ENCODE measurements around the gene CRIP2.

DNA sequence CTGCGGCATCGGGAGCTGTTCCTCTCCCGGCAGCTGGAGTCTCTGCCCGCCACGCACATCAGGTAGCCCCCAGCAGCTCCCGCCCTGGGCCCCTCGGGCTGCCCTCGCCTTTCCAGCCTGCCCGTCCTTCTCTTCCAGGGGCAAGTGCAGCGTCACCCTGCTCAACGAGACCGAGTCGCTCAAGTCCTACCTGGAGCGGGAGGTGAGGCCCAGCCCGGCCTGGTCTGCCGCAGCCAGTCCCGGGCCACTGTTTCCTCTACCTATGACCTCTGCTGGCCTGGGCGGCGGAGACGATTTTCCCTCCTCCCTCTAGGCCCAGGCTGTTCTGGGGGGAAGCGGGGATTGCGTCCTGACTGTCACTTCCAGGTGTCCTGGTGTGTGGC, 24.5 kb upstream of the CRIP2 start:
- no peak for TF ChIP-seq SUZ12 (IDR thresholded peaks at IDR 0.05; ENCODE audit: extremely low read depth, insufficient read depth, insufficient read length)
- no peak for TF ChIP-seq YY1 (IDR thresholded peaks at IDR 0.05; ENCODE audit: insufficient read depth, insufficient read length)

Data from NT2/D1 (cell line).